Hematopoietic multipotent progenitor cell treated with erythropoietin and hydrocortisone succinate and interleukin-3 and kit ligand, for 17 days (in vitro differentiated cells): Measurements from ENCODE around the gene COMP.
"Not testable (repeated sequence)": the region's sequence is repeated elsewhere in the genome, so short reads cannot be mapped to it uniquely, and the experiment has no call there.

Source experiments
- DNase-seq: peaks from one replicate; pipeline ENCODE4 v3.0.0-alpha.2; 2015; ENCODE audit warnings: low spot score

Gene COMP

GRCh38 chr19:18790566-18791314 is at the start of gene COMP:
Gene COMP, minus strand, starts transcription at chr19:18791305. Its CDS starts 36 bp downstream, at chr19:18791269.
- DNase-seq = no peak

GRCh38 chr19:18840288-18841267 is 49.5 kb upstream of the COMP start:
- no peak for DNase-seq

DNA sequence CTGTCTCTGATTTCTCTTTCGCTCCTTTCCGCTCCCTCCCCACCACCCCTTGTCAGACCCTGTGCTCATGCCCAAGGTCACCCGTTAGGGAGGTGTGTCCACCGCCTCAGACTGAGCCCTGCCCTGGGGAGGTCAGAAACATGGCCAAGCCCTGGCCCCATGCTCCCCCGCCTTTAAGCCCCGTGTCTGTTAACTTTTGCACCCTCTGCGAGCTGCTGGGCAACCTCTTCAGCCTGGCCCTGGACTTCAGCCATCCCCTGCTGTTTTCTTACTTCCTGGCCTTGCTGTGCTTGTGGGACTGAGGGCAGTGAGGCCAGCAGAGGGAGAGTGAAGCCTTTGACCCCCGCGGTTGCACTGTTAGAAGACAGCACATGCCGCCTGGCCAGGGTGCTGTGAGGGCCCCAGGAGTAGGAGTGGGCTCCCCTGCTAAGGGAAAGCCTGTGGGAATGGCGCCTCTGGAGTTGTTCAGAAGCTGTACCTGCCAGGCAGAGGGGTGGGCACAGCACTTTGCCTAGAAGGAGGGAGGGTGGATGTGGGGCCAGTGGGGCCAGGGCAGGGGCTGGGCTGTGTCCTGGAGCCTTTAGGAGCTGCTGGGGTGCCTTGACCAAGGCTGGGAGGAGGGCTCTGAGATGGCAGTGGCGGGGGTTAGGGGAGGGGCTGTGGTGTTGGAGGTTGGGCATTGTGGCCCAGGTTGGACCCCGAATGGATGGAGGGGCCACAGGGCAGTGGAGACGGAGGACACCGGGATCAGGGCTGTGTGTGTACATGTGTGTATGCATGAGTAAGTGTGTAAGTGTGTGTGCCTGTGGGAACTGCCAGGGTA is 48.6 kb upstream of the COMP start:
- no peak for DNase-seq

DNA sequence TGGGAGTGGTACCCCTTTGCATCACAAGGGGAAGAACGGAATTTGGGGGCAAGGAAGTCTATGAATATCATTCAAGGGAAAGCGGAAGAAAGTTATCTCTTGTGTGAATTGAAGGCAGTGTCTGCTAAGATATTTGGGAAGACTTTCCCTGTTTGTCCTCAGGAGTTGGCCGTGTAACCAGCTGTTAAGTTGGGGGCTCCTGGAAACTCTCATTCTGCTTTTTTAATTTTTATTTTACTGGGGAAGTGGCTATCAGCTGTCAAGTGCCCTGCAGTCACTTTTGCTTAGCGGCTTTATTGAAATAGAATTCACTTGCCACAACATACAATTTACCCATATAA is 43.5 kb upstream of the COMP start:
- no peak for DNase-seq

DNA sequence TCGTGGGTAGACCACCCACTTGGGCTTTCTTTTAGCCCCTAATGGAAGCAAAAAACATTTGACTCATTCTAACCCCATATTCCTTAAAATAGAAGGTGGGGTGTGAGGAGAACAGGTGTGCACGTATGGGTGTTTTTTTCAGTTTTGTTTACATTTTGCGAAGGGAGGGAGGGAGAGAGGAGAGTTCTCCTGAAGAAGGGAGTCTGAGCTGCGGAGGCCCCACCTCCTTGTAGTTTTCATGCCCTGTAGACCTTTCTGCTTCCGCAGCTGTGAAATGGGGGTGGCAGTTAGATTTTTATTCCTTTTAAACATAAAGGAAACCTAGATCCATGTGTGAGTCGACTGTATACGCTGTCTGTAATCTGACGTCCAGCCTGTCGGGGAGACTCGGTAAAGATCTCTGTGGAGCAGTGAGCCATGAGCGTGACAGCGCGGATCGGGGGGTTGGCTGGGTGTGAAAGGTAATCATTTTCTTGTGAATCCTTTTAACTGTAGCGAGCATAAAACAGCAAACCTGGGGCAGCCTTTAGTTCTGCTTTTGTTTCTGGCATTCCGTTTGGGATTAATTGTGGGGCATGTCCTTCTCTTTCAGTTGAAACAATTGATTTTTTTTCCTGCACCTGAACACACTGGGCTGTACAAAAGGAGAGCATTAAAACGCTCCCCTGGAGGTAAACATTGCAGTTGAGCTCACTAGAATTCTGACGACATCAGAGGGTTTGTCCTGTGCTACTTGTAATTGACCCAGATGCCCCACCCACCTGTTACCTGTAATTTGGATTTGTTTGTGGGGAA is 42.9 kb upstream of the COMP start:
- DNase-seq = peak; percentile 15

GRCh38 chr19:18833141-18833476 is 42.0 kb upstream of the COMP start:
- peak; percentile 8 for DNase-seq

DNA sequence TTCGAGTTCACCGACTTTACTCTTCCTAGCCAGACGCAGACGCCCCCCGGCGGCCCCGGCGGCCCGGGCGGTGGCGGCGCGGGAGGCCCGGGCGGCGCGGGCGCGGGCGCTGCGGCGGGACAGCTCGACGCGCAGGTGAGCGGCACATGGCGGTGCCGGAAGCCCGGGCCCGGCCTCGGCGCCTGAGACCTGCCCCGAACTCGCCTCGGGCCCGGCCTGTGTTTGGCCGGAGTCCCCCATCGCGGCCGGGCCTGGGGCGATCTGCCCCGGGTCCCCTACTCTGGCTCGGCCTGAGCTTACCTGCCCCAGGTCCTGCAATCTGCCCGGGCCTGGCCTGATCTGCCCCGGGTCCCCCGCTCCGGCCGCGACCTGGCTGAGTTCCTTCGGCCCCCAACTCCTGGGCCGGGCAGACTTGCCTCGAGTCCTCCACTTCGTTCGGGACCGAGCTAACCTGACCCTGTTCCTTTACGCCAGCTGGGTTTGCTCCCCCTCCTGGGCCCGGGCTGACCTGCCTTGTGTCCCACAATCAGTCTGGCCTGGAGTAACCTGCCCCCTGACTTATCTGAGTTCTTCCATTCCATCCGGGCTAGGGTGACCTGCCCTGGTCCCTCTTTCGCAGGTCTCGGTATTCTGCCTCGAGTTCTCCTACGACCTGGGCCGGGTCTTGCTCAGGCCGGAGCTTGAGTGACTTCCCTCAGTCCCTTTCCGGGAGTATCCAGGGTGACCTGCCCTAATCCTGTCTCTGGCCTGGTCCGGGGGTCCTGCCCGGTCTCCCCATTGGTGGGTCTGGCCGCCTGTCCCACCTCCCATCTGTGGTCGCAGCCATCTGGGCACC is 41.4 kb upstream of the COMP start:
- DNase-seq = peak; percentile 48

GRCh38 chr19:18831524-18832305 is 40.6 kb upstream of the COMP start, which contains the start of gene UPF1:
Gene UPF1, plus strand, starts transcription at chr19:18831959. Its CDS starts 251 bp downstream, at chr19:18832210.
- DNase-seq = peak; percentile 95

- DNase-seq = no peak
These were observed 39.4 kb upstream of the COMP start for GRCh38 chr19:18830488-18830887.

DNA sequence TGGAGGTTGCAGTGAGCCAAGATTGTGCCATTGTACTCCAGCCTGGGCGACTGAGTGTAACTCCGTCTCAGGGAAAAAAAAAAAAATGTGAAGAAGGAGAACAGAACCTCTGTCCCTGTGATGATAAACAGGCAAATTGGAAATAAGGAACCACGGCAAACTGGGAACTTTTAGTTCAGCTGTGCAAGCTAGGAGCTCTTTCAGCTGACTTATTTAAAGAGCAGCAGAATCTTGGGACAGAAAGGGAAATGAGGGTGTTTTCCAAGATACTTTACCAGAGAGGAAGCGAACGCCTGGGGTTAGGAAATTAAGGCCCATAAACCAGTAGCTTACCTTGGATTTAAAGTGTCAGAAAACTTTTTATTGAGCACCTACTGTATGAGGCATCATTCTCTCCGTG is 37.7 kb upstream of the COMP start:
- DNase-seq = no peak

GRCh38 chr19:18817574-18817973 is 26.5 kb upstream of the COMP start:
- DNase-seq = no peak

DNA sequence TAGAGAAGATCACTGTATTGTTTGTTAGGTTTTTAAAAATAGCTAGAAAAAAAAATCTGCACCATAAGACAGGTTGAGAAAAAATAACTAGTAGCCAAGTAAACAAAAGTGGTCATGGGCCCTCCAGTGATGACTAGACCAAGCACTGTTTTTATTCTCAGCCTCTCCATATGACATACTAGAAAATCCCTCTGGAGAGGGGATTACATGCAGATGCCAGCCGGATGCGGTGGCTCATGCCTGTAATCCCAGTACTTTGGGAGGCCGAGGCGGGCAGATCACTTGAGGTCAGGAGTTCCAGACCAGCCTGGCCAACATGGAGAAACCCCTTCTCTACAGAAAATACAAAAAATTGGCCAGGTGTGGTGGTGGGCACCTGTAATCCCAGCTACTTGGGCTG is 25.5 kb upstream of the COMP start:
- DNase-seq = not testable (repeated sequence)

- no peak for DNase-seq
These were observed 24.6 kb upstream of the COMP start for GRCh38 chr19:18815673-18816072.

DNA sequence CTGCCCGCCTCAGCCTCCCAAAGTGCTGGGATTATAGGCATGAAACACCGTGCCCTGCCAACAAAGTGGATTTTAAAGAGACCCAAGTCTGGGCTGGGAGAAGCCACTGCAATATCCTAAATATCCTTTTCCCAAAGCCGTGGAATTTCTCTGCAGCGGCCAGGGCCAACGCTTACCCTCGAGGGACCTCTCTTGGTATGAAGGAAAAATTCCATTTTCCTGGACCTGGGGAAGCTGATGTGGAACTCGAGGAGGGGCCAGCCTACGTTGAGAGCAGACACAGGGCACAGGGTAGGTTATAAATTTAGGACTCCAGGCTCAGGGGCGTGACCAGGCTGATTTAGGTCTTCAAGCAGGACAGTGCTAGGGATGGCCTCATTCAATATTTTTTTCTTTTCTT is 23.0 kb upstream of the COMP start:
- no peak for DNase-seq

DNA sequence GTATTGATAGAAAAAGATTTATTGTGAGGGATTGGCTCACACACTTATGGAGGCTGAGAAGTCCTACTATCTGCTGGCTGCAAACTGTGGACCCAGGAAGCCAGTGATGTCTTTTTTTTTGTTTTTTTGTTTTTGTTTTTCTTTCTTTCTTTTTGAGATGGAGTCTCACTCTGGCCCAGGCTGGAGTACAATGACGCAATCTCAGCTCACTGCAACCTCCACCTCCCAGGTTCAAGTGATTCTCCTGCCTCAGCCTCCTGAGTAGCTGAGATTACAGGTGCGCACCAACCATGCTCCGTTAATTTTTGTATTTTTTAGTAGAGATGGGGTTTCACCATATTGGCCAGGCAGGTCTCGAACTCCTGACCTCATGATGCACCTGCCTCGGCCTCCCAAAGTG is 20.5 kb upstream of the COMP start:
- not testable (repeated sequence) for DNase-seq

DNA sequence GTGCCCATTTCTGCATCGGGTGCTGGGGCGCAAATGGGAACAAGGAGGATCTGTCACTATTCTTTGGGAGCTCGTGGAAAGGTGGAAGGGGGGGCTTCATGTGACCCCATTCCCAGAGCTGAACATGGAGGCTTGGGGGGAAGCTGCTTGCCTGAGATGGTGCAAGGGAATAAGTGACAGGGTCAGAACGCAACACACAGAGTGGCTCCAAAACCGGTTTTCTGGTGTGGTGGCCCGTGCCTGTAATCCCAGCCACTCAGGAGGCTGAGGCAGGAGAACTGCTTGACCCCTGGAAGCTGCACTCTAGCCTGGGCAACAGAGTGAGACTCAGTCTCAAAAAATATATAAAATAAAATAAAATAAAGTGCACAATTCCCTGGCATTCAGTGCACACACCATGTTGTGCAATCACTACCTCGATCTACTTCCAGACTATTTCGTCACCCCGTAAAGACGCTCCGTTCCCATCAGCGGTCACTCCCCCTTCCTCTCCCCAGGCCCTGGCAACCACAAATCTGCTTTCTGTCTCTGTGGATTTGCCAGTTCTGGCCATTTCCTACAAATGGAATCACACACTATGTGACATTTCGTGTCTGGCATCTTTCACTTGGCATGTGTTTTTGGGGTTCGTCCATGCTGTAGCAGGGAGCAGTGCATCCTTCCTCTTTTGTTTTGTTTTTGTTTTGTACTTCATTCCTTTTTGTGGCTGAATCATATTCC is 18.2 kb upstream of the COMP start:
- no peak for DNase-seq

GRCh38 chr19:18807861-18808331 is 16.8 kb upstream of the COMP start:
- no peak for DNase-seq

- no peak for DNase-seq
These were observed 13.5 kb upstream of the COMP start for GRCh38 chr19:18804643-18805042.

DNA sequence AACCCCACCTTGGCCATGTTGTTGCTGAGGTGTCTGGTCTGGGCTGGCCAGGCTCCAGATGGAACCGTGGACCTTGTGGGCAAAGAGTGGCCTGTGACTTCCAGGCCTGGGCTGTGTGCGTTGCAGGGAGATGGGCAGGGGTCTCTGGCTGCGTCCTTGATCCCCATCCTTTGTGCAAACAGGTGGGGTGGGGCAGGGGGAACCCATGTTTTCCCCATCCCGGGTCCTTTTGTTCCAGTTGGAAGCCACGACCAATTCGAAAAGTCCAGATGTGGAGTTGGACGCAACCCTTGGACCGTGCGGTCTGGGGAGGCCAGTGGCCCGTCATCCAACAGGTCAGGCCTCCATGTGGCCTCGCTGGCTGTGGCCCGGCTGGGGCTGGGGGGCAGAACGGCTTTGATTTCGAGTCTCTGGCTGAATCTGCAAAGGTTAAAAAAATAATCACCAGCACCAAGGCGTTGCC is 13.1 kb upstream of the COMP start:
- no peak for DNase-seq
